Brain pericyte (primary cell): ENCODE measurements around the gene CYP26A1.

Source experiments
- DNase-seq: peaks from one replicate; pipeline ENCODE4 v3.0.0-alpha.2; 2012; ENCODE audit warnings: low read depth, low spot score

CYP26A1 gene, protein sequence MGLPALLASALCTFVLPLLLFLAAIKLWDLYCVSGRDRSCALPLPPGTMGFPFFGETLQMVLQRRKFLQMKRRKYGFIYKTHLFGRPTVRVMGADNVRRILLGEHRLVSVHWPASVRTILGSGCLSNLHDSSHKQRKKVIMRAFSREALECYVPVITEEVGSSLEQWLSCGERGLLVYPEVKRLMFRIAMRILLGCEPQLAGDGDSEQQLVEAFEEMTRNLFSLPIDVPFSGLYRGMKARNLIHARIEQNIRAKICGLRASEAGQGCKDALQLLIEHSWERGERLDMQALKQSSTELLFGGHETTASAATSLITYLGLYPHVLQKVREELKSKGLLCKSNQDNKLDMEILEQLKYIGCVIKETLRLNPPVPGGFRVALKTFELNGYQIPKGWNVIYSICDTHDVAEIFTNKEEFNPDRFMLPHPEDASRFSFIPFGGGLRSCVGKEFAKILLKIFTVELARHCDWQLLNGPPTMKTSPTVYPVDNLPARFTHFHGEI

DNA sequence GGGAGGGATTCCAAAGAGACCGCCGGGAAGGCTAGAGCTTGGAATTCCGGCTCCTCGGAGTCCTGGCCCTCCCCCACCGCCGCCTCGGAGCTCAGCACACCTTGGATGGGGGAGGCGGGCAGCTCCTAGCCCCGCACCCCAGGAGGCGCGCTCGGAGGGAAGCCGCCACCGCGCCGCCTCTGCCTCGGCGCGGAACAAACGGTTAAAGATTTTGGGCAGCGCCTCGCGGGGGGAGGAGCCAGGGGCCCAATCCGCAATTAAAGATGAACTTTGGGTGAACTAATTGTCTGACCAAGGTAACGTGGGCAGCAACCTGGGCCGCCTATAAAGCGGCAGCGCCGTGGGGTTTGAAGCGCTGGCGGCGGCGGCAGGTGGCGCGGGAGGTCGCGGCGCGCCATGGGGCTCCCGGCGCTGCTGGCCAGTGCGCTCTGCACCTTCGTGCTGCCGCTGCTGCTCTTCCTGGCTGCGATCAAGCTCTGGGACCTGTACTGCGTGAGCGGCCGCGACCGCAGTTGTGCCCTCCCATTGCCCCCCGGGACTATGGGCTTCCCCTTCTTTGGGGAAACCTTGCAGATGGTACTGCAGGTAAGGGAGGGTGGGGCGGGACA, at the start of gene CYP26A1:
Gene CYP26A1 (plus strand): TSS at position 355 of the 608 bp plus-strand sequence. CDS start 42 bp downstream, at position 397.
- DNase-seq = no peak

DNA sequence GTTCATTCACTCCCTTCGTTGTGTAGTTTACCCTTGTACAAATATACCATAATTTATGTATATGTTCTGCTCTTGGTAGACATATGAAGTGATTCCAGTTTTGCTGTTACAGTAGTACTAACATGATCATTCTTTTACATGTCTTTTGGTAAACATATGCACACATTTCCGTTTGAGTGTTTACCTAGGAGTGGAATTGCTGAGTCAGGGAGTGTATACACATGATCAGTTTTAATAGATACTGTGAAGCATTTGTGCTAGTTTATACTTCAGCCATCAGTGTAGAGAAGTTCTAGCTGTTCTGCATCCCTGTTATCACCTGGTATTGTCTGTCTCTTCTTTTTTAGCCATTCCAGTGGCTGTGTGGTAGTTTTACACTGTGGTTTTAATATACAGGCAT, 47.6 kb upstream of the CYP26A1 start:
- DNase-seq = no peak

- no peak for DNase-seq
Observed at GRCh38 chr10:93027508-93027907, 46.2 kb upstream of the CYP26A1 start.

DNA sequence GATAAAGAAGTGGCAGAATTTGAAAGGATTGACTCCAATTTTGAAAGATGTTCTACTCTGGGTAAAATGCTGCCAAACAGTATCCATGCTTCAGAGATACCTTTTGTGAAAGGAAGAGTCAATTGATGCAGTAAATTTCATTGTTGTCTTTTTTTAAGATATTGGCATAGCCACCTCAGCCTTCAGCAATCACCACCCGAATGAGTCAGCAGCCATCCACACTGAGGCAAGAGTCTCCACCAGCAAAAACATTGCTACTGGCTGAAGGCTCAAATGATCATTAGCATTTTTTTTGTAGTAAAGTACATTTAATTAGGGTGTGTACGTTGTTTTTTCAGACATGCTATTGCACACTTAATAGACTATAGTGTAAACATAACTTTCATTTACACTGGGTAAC, 44.8 kb upstream of the CYP26A1 start:
- DNase-seq = no peak

DNA sequence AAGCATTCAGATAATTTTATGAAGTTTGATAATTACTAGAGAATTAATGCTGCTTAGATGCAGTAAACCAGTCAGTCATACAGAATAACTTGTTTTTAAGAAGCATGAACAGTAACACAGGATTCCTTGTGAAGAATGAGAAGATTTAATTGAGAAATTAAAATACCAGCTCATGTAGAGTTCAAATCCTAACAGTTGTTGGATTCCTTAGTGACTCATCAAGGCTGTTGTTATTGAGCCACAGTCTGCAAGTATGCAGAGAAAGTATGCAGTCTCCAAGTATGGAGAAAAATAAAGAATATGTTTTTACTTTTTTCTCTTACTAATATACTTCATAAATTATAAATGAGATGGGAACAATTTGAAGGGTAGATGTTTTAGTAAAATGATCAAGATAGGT, 43.3 kb upstream of the CYP26A1 start:
- DNase-seq = no peak

GRCh38 chr10:93032105-93032808, 41.4 kb upstream of the CYP26A1 start:
- no peak for DNase-seq

- no peak for DNase-seq
Observed at GRCh38 chr10:93032809-93033137, 40.9 kb upstream of the CYP26A1 start.

- no peak for DNase-seq
Observed at GRCh38 chr10:93034426-93034825, 39.3 kb upstream of the CYP26A1 start.

GRCh38 chr10:93039110-93039509, 34.6 kb upstream of the CYP26A1 start:
- DNase-seq = no peak

- DNase-seq = no peak
Observed at GRCh38 chr10:93039721-93040120, 34.0 kb upstream of the CYP26A1 start.

GRCh38 chr10:93054486-93054885, 19.2 kb upstream of the CYP26A1 start:
- DNase-seq = no peak

GRCh38 chr10:93058139-93058538, 15.6 kb upstream of the CYP26A1 start:
- no peak for DNase-seq

DNA sequence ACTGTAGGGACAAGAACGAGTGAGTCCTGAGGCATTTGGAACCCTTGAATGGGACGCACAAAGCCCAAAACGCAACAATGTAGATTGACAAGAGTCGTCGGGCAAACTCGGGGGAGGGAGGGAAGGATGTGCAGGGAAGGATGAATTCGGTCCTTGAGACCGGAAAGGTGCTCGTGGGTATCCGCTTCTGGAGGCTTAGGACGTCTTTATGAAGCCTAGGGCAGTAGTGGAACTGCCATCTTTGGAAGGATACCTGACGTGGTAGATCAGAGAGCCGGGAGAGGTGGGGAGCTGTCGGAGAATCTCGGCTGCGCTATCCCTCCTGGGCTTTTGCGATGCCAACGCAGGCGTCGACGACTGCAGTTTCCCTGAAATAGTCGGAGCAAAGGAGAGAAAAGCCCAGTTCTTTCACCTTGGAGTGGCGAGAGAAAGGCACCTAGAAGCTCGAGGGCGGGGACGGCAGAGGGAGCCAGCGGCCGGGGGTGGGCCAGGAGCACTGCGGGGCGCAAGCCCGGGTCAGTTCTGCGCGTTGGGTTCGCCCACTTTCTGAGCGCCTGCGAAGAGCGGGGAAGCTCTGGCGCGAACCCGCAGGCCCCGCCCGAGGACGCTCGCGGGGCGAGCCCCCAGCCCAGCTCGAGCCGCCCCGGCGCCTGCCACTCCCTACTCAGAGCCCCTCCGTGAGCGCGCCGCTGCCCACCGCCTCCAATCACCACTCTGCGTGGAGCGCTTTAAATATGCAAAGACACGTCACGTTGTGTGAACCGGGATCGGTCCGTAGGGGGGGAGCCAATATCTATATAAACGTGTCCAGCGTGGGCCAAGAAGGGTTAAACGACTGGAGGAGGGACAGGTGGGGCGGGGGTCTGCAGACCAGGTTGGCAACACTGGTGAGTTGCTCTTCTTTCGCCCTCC, 13.5 kb upstream of the CYP26A1 start, which contains the start of gene CYP26C1:
Gene CYP26C1 (plus strand): TSS at position 824 of the 912 bp plus-strand sequence. CDS start 466 bp downstream, outside the sequence.
- DNase-seq = no peak

- no peak for DNase-seq
Observed at GRCh38 chr10:93060887-93061593, 12.7 kb upstream of the CYP26A1 start.

DNA sequence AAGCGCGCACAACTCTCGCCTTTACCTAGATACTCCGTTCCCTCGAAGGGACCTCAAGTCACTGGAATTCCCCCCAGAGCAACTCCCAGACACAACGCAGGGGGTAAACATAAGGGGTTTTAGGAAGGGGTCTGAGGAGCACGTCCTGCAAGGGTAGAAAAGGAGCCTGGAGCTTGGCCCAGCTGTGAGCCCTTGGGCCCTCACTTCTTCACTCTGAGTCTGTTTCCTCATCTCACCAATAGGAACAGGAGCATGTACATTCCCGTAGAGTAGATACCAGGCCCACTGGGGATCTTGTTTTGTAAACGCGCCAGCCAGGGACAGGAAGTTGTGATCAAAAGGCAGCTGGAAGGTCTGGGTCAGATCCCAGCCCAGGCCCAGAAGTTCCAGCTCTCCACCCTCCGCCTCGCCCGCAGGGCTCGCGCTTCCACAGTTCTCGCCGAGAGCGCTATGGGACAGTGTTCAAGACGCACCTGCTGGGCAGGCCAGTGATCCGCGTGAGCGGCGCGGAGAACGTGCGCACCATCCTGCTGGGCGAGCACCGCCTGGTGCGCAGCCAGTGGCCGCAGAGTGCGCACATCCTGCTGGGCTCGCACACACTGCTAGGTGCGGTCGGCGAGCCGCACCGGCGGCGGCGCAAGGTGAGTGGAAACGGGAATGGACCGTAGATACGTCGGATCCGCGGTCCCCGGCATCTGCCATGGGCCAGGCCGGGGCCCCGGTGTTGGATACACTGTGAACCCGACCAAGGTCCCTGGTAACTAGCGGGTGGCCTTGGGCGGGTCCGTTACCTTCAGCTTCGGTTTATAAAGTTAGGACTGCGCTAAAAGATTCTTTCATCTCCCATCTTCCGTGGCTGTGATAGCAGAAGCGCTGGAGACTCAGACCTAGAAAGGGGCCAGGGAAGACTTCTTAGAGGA, 11.8 kb upstream of the CYP26A1 start:
- no peak for DNase-seq

DNA sequence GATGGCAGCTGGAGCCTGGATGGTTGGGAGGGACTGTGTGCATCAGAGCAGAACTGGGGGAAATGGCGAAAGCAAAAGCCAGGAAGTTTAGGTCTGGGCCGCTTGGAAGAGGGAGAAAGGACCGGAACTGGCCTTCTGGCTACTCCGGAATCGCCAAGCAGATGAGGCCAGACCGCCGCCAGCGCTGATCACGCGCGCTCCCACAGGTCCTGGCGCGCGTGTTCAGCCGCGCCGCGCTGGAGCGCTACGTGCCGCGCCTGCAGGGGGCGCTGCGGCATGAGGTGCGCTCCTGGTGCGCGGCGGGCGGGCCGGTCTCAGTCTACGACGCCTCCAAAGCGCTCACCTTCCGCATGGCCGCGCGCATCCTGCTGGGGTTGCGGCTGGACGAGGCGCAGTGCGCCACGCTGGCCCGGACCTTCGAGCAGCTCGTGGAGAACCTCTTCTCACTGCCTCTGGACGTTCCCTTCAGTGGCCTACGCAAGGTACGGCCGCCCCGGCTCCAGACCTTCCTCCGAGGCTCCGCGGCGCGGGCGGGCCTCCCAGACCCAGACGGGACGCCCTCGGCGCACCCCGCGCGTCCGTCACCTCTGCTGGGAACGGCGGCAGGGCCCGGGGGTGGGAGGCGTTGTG, 11.1 kb upstream of the CYP26A1 start:
- DNase-seq = no peak

GRCh38 chr10:93063144-93063976, 10.3 kb upstream of the CYP26A1 start:
- no peak for DNase-seq

GRCh38 chr10:93063977-93064660, 9.6 kb upstream of the CYP26A1 start:
- no peak for DNase-seq
